ENCODE results near the gene DDX20.

Gene DDX20

GRCh38 chr1:111732718-111733117, 23.0 kb upstream of the DDX20 start:
- no peak overlapping the region for H3K27ac ChIP-seq (ENCODE audit: poor library complexity, severe bottlenecking)
- DNase-seq (ENCODE audit: low spot score) (no peak), ATAC-seq (ENCODE audit: low read depth) (no peak)
- no peak for TF ChIP-seq CTCF (IDR thresholded peaks at IDR 0.05; ENCODE audit: poor library complexity, severe bottlenecking)
- no peaks in the 10 kb centered on the region for H3K4me1 ChIP-seq (ENCODE audit: insufficient read depth, poor library complexity, severe bottlenecking)
- no peaks in the 10 kb centered on the region for H3K36me3 ChIP-seq (ENCODE audit: low read depth)
- H3K27me3 ChIP-seq (ENCODE audit: insufficient read depth, poor library complexity, severe bottlenecking), result no peaks in the 10 kb centered on the region
- no peaks in the 10 kb centered on the region for H3K9me3 ChIP-seq (ENCODE audit: severe bottlenecking)
- no peak overlapping the region for H3K4me3 ChIP-seq (ENCODE audit: severe bottlenecking)

GRCh38 chr1:111733183-111733991, 22.3 kb upstream of the DDX20 start:
- DNase-seq (ENCODE audit: low spot score) (no peak), ATAC-seq (ENCODE audit: low read depth) (no peak)
- Histone ChIP-seq H3K4me3 (ENCODE audit: severe bottlenecking) (no peak overlapping the region), H3K36me3 (ENCODE audit: low read depth) (no peaks in the 10 kb centered on the region), H3K27me3 (ENCODE audit: insufficient read depth, poor library complexity, severe bottlenecking) (no peaks in the 10 kb centered on the region), H3K4me1 (ENCODE audit: insufficient read depth, poor library complexity, severe bottlenecking) (no peaks in the 10 kb centered on the region), H3K27ac (ENCODE audit: poor library complexity, severe bottlenecking) (no peak overlapping the region), H3K9me3 (ENCODE audit: severe bottlenecking) (no peaks in the 10 kb centered on the region)
- no peak for TF ChIP-seq CTCF (IDR thresholded peaks at IDR 0.05; ENCODE audit: poor library complexity, severe bottlenecking)

- no peaks in the 10 kb centered on the region for H3K9me3 ChIP-seq (ENCODE audit: severe bottlenecking)
- H3K27me3 ChIP-seq (ENCODE audit: insufficient read depth, poor library complexity, severe bottlenecking), result no peaks in the 10 kb centered on the region
- no peak for TF ChIP-seq CTCF (IDR thresholded peaks at IDR 0.05; ENCODE audit: poor library complexity, severe bottlenecking)
- no peaks in the 10 kb centered on the region for H3K4me1 ChIP-seq (ENCODE audit: insufficient read depth, poor library complexity, severe bottlenecking)
- no peak overlapping the region for H3K27ac ChIP-seq (ENCODE audit: poor library complexity, severe bottlenecking)
- ATAC-seq (ENCODE audit: low read depth) (no peak), DNase-seq (ENCODE audit: low spot score) (no peak)
- H3K36me3 ChIP-seq (ENCODE audit: low read depth), result no peaks in the 10 kb centered on the region
- no peak overlapping the region for H3K4me3 ChIP-seq (ENCODE audit: severe bottlenecking)
Measured at GRCh38 chr1:111733992-111734341, 21.7 kb upstream of the DDX20 start.

GRCh38 chr1:111734426-111734825, 21.3 kb upstream of the DDX20 start:
- H3K4me1 ChIP-seq (ENCODE audit: insufficient read depth, poor library complexity, severe bottlenecking), result no peaks in the 10 kb centered on the region
- no peak for TF ChIP-seq CTCF (IDR thresholded peaks at IDR 0.05; ENCODE audit: poor library complexity, severe bottlenecking)
- no peaks in the 10 kb centered on the region for H3K27me3 ChIP-seq (ENCODE audit: insufficient read depth, poor library complexity, severe bottlenecking)
- no peak for DNase-seq (ENCODE audit: low spot score)
- H3K9me3 ChIP-seq (ENCODE audit: severe bottlenecking), result no peaks in the 10 kb centered on the region
- no peak for ATAC-seq (ENCODE audit: low read depth)
- no peak overlapping the region for H3K27ac ChIP-seq (ENCODE audit: poor library complexity, severe bottlenecking)
- no peaks in the 10 kb centered on the region for H3K36me3 ChIP-seq (ENCODE audit: low read depth)
- H3K4me3 ChIP-seq (ENCODE audit: severe bottlenecking), result no peak overlapping the region

- TF ChIP-seq CTCF (IDR thresholded peaks at IDR 0.05; ENCODE audit: poor library complexity, severe bottlenecking), result no peak
- H3K9me3 ChIP-seq (ENCODE audit: severe bottlenecking), result no peaks in the 10 kb centered on the region
- no peak for DNase-seq (ENCODE audit: low spot score)
- H3K27me3 ChIP-seq (ENCODE audit: insufficient read depth, poor library complexity, severe bottlenecking), result no peaks in the 10 kb centered on the region
- H3K4me1 ChIP-seq (ENCODE audit: insufficient read depth, poor library complexity, severe bottlenecking), result no peaks in the 10 kb centered on the region
- H3K36me3 ChIP-seq (ENCODE audit: low read depth), result no peaks in the 10 kb centered on the region
- ATAC-seq (ENCODE audit: low read depth), result no peak
- no peak overlapping the region for H3K4me3 ChIP-seq (ENCODE audit: severe bottlenecking)
- H3K27ac ChIP-seq (ENCODE audit: poor library complexity, severe bottlenecking), result no peak overlapping the region
Measured at GRCh38 chr1:111734856-111735255, 20.8 kb upstream of the DDX20 start.

All from RWPE2 (cell line).